ENCODE results near the gene MCM3AP. TPM values are rescaled to one million over a fixed set of nuclear protein-coding genes. Genes with fewer than 3 reads are reported as not detected.

The MCM3AP gene
- 58.8 and 76.2 TPM in 2 replicates for total RNA-seq (2014; rRNA removed; shearing (Covaris generic); ENCODE audit: low replicate concordance)

DNA sequence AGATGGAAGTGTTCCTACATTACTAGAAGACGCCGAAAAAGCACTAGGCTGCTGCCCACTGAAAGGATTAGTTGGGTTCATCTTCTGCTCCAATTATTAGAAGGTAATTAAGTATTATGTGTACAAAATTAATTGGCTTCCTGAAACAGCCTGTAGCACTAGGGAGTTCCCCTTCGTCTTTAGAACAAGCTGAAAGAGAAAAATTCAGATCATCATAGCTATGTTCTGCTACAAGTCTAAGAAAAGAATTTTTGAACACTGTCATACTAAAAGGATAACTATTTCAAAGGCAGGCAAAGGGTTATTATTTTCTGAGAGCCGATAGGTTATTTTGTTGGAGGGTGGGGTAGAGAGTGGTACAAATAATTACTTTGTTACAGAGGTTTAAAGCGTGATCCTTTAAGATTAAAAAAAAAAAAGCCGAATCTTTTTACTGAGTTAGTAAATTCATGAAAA lies at the start of gene MCM3AP:
MCM3AP (minus strand) TSS at position 406 of the 456 bp plus-strand sequence; CDS start at position 81, 325 bp downstream.
- in situ Hi-C loops (cut with HindIII; ENCODE audit: low pct_unique_long_range_greater_than_20kb, low sequenced_read_pairs) = no loop called here
- DNase-seq (ENCODE audit: low read depth) = no peak

DNA sequence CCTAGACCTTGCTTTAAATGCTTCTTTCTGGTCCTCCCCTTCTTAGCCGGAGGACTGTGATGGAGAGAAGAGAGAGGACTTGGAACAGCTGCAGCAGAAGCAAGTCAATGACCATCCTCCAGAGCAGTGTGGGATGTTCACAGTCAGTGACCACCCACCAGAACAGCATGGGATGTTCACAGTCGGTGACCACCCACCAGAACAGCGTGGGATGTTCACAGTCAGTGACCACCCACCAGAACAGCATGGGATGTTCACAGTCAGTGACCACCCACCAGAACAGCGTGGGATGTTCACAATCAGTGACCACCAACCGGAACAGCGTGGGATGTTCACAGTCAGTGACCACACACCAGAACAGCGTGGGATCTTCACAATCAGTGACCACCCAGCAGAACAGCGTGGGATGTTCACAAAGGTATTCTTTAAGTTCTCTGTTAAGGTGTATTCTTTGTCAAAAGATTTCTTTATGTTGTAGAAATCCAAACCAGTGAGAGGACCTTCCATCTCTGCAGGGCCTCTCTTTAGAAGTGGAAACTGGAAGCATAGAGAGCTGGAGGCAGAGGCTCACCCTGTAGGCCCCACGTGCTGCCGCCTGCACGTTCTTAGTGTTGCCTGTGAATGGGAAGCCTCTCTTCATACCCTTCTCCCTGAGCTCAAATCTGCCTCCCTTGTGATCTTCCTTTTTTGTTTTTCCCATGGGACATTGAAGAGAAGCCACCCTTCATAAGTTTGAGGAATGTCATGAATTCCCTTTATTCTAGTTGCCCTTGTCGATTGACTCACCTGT lies 49.1 kb upstream of the MCM3AP start:
- DNase-seq (ENCODE audit: low read depth) = no peak

DNA sequence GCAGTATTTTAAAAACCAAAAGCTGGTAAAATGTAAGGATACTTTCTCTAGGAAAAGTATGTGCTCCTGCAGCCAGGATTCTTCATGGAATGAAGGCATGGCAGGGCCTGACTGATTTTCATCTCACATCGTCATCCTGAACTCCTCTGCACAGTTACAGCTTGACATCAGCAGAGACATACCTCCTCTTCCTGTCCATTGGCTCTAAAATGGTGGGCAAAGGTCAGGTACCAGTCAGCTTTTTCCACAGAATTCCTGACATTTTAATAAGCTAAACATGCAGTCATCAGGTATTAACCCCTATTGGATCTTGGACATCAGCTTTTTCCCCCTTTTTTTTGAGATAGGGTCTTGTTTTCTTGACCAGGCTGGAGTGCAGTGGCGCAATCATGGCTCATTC lies 44.4 kb upstream of the MCM3AP start:
- DNase-seq (ENCODE audit: low read depth) = no peak
- in situ Hi-C loops (cut with HindIII; ENCODE audit: low pct_unique_long_range_greater_than_20kb, low sequenced_read_pairs) = no loop called here

More for the DNA sequence above, 49.1 kb upstream of the MCM3AP start:
- in situ Hi-C loops (cut with HindIII; ENCODE audit: low pct_unique_long_range_greater_than_20kb, low sequenced_read_pairs) = no loop called here

DNA sequence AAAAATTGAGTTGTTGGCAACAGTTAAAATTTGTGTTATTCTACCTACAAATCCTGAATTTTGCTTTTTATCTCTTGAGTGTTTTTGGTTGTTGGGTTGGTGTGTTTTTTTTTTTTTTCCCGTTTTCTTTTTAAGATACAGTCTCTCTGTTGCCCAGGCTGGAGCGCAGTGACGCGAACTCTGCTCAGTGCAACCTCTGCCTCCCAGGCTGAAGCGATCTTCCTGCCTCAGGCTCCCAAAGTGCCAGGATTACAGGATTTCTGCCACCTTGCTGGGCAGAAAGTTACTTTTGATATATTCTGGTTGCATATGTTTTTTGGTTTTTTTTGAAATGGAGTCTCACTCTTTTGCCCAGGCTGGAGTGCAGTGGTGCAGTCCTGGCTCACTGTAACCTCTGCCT lies 42.7 kb upstream of the MCM3AP start:
- DNase-seq (ENCODE audit: low read depth) = no peak
- in situ Hi-C loops (cut with HindIII; ENCODE audit: low pct_unique_long_range_greater_than_20kb, low sequenced_read_pairs) = no loop called here

DNA sequence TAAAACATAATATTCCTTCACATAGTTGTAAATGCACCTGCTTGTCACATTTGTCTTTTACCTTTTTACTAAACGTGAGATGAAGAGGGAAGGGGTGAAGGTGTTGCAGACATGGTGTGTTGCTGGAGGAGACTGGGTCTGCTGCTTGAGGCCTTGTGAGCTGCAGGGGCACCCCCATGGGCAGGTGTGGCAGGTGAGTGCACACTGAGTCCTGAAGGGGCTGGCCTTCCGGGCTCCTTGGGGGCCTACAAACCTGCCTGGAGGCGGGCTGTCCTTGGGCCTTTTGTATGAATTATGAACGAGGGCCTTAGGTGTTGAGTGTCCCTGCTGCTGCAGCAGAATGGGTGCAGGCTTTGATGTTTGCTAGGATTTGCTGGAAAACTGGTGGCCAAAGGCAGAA lies 42.3 kb upstream of the MCM3AP start:
- in situ Hi-C loops (cut with HindIII; ENCODE audit: low pct_unique_long_range_greater_than_20kb, low sequenced_read_pairs) = no loop called here
- DNase-seq (ENCODE audit: low read depth) = no peak

DNA sequence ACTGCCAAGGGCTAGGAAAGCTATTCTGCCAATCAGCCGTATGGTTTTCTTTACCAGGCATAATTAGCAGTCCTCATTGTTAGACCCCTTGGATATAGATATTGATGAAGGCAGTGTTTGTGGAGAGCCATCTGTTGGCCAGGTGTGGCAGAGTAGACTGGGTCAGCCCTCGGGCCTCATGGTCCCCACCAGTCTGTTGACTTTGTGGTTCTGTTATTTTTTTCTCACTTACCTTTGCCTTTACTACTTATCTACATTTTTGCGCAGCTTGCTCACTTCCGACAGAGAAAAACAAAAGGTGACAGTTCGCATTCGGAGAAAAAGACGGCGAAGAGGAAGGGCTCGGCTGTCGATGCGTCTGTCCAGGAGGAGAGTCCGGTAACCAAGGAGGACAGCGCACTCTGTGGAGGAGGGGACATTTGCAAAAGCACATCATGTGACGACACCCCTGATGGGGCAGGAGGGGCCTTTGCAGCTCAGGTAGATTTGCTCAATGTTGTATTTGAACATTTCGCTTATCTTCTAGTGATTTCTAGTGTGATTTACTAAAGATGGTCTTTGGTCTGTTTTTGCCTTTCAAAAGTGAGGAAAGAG lies 40.8 kb upstream of the MCM3AP start:
- in situ Hi-C loops (cut with HindIII; ENCODE audit: low pct_unique_long_range_greater_than_20kb, low sequenced_read_pairs) = no loop called here
- DNase-seq (ENCODE audit: low read depth) = no peak

DNA sequence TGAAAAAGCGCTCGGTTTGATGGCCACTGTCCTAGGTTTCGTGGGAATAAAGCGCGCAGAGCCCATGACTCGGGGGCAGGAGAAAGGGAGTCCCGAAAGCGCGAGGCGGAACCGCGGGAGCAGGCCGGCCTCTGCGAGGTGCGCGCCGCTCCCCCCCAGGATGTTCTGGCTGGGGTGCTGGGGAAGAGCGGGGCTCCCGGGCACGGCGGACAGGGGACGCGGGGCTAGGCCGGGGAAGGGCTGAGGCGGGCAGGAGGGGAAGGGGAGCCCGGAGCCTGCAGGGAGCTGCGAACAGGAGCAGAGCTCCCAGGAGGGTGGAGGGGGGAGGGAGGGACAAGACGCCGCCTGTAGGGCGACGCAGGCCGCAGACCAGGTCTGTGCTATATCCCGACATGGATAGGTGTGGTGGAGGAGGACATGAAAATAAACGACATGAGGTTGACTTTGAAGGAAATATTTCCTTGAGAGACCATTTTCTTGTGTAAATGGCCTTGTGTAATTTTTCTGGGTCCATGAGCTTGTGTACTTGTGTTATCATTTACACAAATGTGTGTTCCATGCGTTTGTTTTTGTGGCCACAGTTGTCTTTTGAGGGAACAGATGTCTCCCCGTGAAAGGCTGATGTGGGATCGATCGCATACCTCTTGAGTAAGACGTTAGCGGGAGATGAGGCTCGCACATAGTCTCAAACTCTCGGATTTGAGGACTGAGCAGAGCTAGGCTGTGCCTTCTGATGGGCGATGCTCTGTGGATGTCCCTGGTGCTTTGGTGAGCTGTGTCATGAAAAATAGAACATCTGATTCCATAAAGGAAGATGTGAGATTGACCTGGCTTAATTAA lies 39.9 kb upstream of the MCM3AP start:
- DNase-seq (ENCODE audit: low read depth) = peak; percentile 58
- in situ Hi-C loops (cut with HindIII; ENCODE audit: low pct_unique_long_range_greater_than_20kb, low sequenced_read_pairs) = no loop called here

DNA sequence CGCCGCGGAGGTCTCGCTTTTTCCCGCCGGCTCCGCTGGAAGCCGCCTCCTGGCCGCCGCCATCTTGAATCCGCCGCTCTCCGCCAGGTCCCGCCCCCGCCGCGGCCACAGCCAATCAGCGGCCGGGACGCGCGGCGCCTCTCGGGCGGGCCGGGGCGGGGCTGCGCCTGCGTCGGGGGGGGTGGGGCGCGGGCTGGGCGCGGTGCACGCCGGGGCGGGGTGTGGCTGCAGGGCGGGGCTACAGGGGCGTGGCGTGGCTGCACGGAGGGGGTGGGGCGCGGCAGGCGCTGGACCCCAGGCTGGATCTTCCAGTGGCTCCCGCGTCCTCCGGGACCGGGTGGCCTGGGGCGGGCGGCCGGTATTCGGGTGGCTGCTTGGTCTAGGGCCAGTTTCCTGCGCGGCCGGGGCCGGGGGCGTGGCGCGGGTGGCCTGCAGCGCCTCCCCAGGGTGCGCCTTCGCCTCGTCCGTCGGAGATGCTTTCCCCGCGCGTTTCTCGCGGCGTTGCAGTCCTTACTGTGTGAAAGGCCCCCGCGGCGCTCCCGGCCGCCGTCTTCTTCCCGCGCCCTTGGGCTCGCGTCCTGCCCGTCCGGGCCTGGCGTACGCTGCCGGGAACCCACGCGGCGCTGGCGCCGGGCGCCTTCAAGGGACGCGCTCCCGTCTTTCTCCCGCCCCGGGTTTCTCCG lies 39.1 kb upstream of the MCM3AP start:
- in situ Hi-C loops (cut with HindIII; ENCODE audit: low pct_unique_long_range_greater_than_20kb, low sequenced_read_pairs) = no loop called here
- DNase-seq (ENCODE audit: low read depth) = peak; percentile 75

DNA sequence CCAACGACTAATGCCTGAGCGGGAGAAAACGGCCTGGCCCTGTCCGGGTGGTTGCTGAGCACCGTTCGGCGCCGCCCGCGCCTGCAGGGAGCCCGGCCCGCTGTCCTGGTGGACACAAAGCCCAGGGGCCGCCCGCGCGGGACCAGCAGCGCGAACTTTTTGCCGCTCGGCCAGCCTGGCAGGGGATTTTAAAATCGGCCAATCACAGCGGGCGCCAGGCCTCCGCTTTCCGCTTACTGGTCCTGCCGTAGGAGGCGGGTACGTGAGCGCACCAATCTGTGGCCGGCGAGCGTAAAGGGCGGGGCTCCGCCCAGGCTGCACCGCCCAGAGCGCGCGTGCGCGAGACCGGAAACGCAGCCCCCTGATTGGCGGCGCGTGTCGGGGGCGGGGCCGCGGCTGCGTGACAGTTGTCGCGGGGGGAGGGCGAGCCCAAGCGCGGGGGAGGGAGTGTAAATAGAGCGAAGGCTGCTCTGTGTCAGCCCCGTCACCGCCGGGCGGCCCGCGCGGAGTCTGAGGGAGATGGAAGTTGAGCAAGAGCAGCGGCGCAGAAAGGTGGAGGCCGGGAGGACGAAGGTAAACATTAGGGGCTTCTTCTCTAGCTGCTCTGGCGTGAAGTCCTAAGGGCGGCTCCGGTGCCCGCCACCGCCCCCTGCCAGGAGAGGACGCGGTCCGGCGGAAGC lies 38.4 kb upstream of the MCM3AP start, which contains the start of the genes C21orf58 and PCNT:
C21orf58 (minus strand) TSS at position 161 of the 680 bp plus-strand sequence. CDS start 1,132 bp downstream, outside the sequence.
PCNT (plus strand) TSS at position 447 of the 680 bp plus-strand sequence; CDS start at position 520, 73 bp downstream.
- DNase-seq (ENCODE audit: low read depth) = peak; percentile 97
- in situ Hi-C loops (cut with HindIII; ENCODE audit: low pct_unique_long_range_greater_than_20kb, low sequenced_read_pairs) = no loop called here

DNA sequence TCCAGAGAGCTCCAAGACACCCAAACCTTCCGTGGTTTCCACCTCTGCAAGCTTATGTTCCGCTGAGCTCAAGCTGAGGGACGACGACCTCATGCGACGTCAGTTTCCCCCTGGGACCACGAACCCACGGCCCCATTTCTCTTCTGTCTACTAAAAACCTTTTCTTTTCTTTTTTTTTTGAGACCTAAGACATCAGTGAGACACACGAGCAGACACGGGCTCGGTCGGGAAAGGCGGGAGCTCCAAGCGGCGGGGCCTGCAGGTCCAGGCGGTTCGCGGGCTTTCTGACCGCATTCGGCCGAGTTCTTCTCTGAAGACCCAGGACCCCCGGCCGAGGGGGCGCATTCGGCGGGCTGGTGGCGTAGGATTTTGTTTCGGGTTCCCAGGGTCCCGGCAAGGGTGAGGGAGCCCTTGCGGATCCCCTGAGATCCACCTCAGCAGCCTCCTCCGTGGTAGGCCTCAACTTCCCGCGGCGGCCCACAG lies 37.9 kb upstream of the MCM3AP start:
- in situ Hi-C loops (cut with HindIII; ENCODE audit: low pct_unique_long_range_greater_than_20kb, low sequenced_read_pairs) = no loop called here
- DNase-seq (ENCODE audit: low read depth) = no peak

DNA sequence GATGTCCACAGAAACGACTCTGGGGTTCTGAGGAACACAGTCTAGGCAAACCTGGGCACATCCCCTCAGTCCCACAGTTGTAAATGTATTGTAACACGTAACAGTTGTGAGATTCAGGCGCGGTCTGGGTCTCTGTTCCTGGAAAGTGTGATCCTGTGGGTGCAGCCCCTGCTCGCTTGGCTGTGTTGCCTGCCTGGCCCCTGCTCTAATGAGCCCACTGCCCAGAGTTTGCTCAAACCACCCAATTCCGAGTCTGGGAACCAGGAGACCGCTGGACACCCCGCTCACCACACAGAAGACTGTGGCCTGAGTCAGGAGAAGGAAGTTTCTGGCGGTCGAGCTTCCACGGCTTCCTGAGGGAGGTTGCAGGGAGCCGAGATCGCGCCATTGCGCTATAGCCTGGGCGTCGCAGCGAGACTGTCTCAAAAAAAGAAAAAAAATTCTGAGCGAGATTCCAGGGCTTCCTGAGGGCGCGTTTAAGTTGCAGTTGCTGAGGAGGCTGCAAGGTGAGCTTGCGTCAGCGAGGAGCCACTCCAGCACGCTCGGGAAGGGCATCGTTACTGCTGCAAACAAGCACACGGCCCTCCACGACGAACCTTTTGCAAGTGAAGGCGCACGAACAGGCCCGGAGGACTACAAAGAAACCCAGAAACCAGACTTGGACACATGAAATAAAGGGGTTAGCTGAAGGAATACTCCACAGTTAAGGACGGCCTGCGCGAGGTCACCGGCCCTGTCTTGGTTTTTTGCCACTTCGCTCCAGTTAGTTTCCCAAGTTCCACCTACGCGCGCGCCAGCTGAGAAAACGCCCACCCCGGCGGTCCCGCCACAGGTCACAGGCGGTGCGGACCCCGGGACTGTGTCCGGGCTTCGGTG lies 37.2 kb upstream of the MCM3AP start:
- peak; percentile 9 for DNase-seq (ENCODE audit: low read depth)
- in situ Hi-C loops (cut with HindIII; ENCODE audit: low pct_unique_long_range_greater_than_20kb, low sequenced_read_pairs) = no loop called here

DNA sequence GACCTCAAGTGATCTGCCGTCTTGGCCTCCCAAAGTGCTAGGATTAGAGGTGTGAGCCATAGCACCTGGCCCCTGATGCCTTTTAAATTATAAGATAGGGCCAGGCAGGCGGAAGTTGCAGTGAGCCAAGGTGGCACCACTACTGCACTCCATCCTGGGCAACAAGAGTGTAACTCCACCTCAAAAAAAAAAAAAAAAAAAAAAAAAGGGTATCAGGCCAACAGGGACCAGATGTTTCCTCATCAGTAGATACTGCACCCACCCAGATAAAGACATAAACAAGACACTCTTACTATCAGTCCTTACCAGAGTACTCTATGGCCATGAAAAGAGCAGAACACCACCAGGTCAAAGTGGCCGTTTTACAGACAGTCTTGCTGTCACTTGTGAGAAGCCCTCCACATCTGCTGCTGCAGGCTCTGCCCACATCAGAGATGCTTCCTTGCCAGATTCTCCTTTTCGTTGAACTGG lies 35.0 kb upstream of the MCM3AP start:
- no peak for DNase-seq (ENCODE audit: low read depth)
- in situ Hi-C loops (cut with HindIII; ENCODE audit: low pct_unique_long_range_greater_than_20kb, low sequenced_read_pairs) = no loop called here

DNA sequence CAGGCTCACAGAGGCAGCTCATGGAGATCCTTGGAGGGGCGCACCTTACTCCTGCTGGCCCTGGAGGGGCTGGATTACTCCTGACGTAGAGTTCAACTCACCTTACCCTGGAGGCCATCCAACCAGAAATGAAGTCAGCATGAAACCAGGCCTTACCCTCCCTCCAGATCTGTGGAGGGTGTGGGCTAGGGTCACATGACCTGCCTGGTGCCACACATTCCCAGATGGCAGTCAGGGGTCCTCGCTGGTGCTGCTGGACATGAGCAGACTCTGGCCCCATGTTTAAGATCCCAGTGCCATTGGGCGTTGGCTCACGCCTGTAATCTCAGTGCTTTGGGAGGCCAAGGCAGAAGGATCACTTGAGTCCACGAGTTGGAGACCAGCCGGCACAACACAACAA lies 33.8 kb upstream of the MCM3AP start:
- DNase-seq (ENCODE audit: low read depth) = no peak
- in situ Hi-C loops (cut with HindIII; ENCODE audit: low pct_unique_long_range_greater_than_20kb, low sequenced_read_pairs) = no loop called here

DNA sequence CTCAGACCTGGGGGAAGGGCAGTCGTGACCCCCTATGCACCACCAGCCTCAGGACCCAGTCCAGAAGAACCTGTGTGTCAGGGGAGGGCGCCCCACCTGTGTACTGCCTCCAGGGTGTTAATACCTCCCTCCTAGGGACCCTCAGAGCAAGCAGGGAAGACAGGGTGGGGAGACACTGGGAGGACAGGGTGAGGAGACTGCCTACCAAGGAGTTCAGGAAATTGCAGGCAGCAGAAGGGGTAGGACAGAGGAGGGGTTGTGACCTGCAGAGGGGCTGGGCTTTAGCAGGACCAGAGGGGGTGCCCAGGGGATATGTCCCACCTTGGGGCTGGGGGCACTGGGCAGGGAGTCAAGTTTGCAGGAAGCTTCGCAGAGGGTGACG lies 33.0 kb upstream of the MCM3AP start:
- no peak for DNase-seq (ENCODE audit: low read depth)
- in situ Hi-C loops (cut with HindIII; ENCODE audit: low pct_unique_long_range_greater_than_20kb, low sequenced_read_pairs) = no loop called here

DNA sequence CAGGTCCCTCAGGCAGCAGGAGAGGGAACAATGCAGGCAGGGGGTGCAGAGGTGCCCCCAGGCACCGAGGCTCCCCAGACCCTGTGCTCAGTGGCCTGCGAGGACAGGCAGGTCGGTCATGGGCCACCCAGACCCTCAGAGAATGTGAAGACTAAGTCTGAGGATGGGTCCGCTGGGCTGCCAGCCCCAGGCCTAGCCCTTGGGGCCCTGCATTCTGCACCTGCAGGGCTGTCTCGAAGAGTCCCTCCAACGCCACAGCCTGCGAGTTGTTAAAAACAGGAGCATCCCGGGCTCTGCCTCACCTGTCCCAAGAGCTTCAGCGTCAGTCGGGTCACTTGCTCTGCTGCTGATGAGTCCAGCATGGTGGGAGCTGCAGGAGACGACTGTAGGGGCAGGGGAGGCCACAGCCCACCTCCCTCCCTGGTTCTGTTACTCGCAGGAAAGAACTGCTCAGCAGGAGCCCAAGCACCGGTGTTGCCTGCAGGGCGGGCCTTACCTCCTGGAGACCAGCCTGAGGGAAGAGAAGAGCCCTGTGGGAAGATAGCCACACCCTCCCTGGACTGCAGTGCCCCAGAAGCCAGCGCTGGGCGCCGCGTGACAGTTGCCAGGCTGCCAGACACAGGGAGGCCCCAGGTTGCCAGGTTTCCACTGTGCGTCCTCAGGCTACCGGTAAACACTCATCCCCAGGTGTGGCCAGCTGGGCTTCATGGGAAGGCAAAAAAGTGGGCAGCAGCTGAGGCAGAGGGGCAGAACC lies 32.5 kb upstream of the MCM3AP start:
- DNase-seq (ENCODE audit: low read depth) = peak; percentile 44
- in situ Hi-C loops (cut with HindIII; ENCODE audit: low pct_unique_long_range_greater_than_20kb, low sequenced_read_pairs) = no loop called here
